Loucy (cell line): Measurements from ENCODE around the gene KATNIP.

ENCODE experiments used
- H2AFZ ChIP-seq: fragments of 200-600 bp; sonication (generic); 2 replicates; pipeline ENCODE4 v1.6.0; 2016; ENCODE audit warnings: antibody characterized with exemption, mild to moderate bottlenecking, low read length, moderate library complexity
- H3F3A ChIP-seq: fragments of 200-600 bp; 2 replicates; pipeline ENCODE4 v1.6.0; 2016; ENCODE audit warnings: antibody characterized with exemption, low read depth, mild to moderate bottlenecking
- H3K27me3 ChIP-seq: fragments of 200-600 bp; sonication (generic); 2 replicates; pipeline ENCODE4 v1.6.1; 2014; ENCODE audit warnings: low read length, mild to moderate bottlenecking; ENCODE audit not compliant: insufficient read depth, poor library complexity, severe bottlenecking
- H3K36me3 ChIP-seq: fragments of 200-600 bp; sonication (generic); 2 replicates; pipeline ENCODE4 v1.6.1; 2016; ENCODE audit warnings: low read length; ENCODE audit not compliant: insufficient read depth
- H3K4me1 ChIP-seq: fragments of 200-600 bp; sonication (generic); 2 replicates; pipeline ENCODE4 v1.5.1; 2014; ENCODE audit warnings: low read length, mild to moderate bottlenecking; ENCODE audit not compliant: insufficient read depth, poor library complexity, severe bottlenecking
- H3K4me2 ChIP-seq: fragments of 200-600 bp; sonication (generic); 2 replicates; pipeline ENCODE4 v1.6.0; 2014; ENCODE audit warnings: antibody characterized with exemption, low read length, low read depth, mild to moderate bottlenecking; ENCODE audit not compliant: poor library complexity, severe bottlenecking
- H3K4me3 ChIP-seq: fragments of 200-600 bp; sonication (generic); 2 replicates; pipeline ENCODE4 v1.5.1; 2014; ENCODE audit warnings: low read length, mild to moderate bottlenecking, mixed read lengths; ENCODE audit not compliant: poor library complexity, severe bottlenecking
- H3K79me2 ChIP-seq: fragments of 200-600 bp; sonication (generic); 2 replicates; pipeline ENCODE4 v1.6.1; 2014; ENCODE audit warnings: low read length; ENCODE audit not compliant: insufficient read depth
- H3K9ac ChIP-seq: fragments of 200-600 bp; sonication (generic); 2 replicates; pipeline ENCODE4 v1.6.0; 2014; ENCODE audit warnings: mild to moderate bottlenecking, low read depth, low read length, moderate library complexity; ENCODE audit not compliant: poor library complexity, severe bottlenecking
- H3K9me2 ChIP-seq: fragments of 200-600 bp; sonication (generic); replicated peaks from 2 replicates; pipeline ENCODE4 v1.6.1; 2016; ENCODE audit warnings: low read depth, low read length, mixed read lengths
- H3K9me3 ChIP-seq: fragments of 200-600 bp; sonication (generic); 2 replicates; pipeline ENCODE4 v1.6.1; 2014; ENCODE audit warnings: mild to moderate bottlenecking, antibody characterized with exemption, low read length, low read depth; ENCODE audit not compliant: insufficient read depth
- H4K20me1 ChIP-seq: fragments of 200-600 bp; sonication (generic); 2 replicates; pipeline ENCODE4 v1.6.0; 2014; ENCODE audit warnings: antibody characterized with exemption, low read length, mild to moderate bottlenecking; ENCODE audit not compliant: insufficient read depth, poor library complexity, severe bottlenecking
- CTCF ChIP-seq: fragments of 200-600 bp; sonication (generic); conservative IDR thresholded peaks from 2 replicates; pipeline ENCODE4 v1.5.1; 2014; ENCODE audit warnings: mild to moderate bottlenecking, antibody characterized with exemption, low read length
- EZH2phosphoT487 ChIP-seq: fragments of 200-600 bp; IDR thresholded peaks from 2 replicates; pipeline ENCODE4 v1.6.1; 2018; ENCODE audit warnings: antibody characterized with exemption, mild to moderate bottlenecking, moderate library complexity, borderline replicate concordance

KATNIP gene

GRCh38 chr16:27579087-27579980, 29.4 kb downstream of the KATNIP start:
- no peak overlapping the region for H3K4me2 ChIP-seq
- no peaks in the 10 kb centered on the region for H3K27me3 ChIP-seq
- H3K9me2 ChIP-seq = no peaks in the 10 kb centered on the region
- no peaks in the 10 kb centered on the region for H4K20me1 ChIP-seq
- H3K9ac ChIP-seq = no peak overlapping the region
- H3K36me3 ChIP-seq = no peaks in the 10 kb centered on the region
- no peaks in the 10 kb centered on the region for H3F3A ChIP-seq
- no peak overlapping the region for H2AFZ ChIP-seq
- TF ChIP-seq CTCF = no peak
- H3K4me3 ChIP-seq = no peak overlapping the region
- no peaks in the 10 kb centered on the region for H3K9me3 ChIP-seq
- H3K4me1 ChIP-seq = no peaks in the 10 kb centered on the region
- no peaks in the 10 kb centered on the region for H3K79me2 ChIP-seq

- no peak overlapping the region for H3K4me3 ChIP-seq
- H4K20me1 ChIP-seq = no peaks in the 10 kb centered on the region
- H2AFZ ChIP-seq = no peak overlapping the region
- H3F3A ChIP-seq = no peaks in the 10 kb centered on the region
- H3K9me2 ChIP-seq = no peaks in the 10 kb centered on the region
- H3K36me3 ChIP-seq = no peaks in the 10 kb centered on the region
- TF ChIP-seq CTCF (no peak), EZH2phosphoT487 (no peak)
- H3K9me3 ChIP-seq = no peaks in the 10 kb centered on the region
- H3K27me3 ChIP-seq = no peaks in the 10 kb centered on the region
- H3K9ac ChIP-seq = no peak overlapping the region
- no peak overlapping the region for H3K4me2 ChIP-seq
- H3K79me2 ChIP-seq = no peaks in the 10 kb centered on the region
- no peaks in the 10 kb centered on the region for H3K4me1 ChIP-seq
Observed at GRCh38 chr16:27582883-27583282, 32.9 kb downstream of the KATNIP start.

GRCh38 chr16:27583634-27584033, 33.7 kb downstream of the KATNIP start:
- TF ChIP-seq EZH2phosphoT487 = no peak
- TF ChIP-seq CTCF = no peak
- H3K4me3 ChIP-seq = no peak overlapping the region
- H3K36me3 ChIP-seq = no peaks in the 10 kb centered on the region
- H3K9me3 ChIP-seq = no peaks in the 10 kb centered on the region
- no peaks in the 10 kb centered on the region for H4K20me1 ChIP-seq
- H3K9me2 ChIP-seq = no peaks in the 10 kb centered on the region
- H3K9ac ChIP-seq = no peak overlapping the region
- H3K27me3 ChIP-seq = no peaks in the 10 kb centered on the region
- no peaks in the 10 kb centered on the region for H3F3A ChIP-seq
- H2AFZ ChIP-seq = no peak overlapping the region
- no peaks in the 10 kb centered on the region for H3K79me2 ChIP-seq
- no peaks in the 10 kb centered on the region for H3K4me1 ChIP-seq
- H3K4me2 ChIP-seq = no peak overlapping the region
